GM12878 (cell line): ENCODE data around the gene HIVEP1. TPM values are rescaled to one million over a fixed set of nuclear protein-coding genes. Genes with fewer than 3 reads are reported as not detected.

Experiments
- ATAC-seq: fragments of 200-7000 bp; cut with Tn5 transposase; 3 replicates; pipeline ENCODE4 v1.9.1; 2020; ENCODE audit warnings: mild to moderate bottlenecking, moderate library complexity
- BruUV-seq: library from RNA; stranded (reverse); fragments of 400-500 nt; replicated peaks from 2 replicates; lab custom pipeline; 2021; lab: Mats Ljungman, UMichigan
- CTCF ChIA-PET: fragments of 300-600 bp; sonication (Branson Sonifier 250); formaldehyde crosslinking; extraction: SDS; loops from one replicate; lab custom pipeline; 2021; ENCODE audit warnings: inconsistent platforms; lab: Yijun Ruan, JAX
- POLR2A ChIA-PET: fragments of 350-600 bp; formaldehyde crosslinking; extraction: SDS; loops from one replicate; lab custom pipeline; 2021; ENCODE audit warnings: inconsistent platforms; lab: Charles Lee
- RAD21 ChIA-PET: fragments of 300-600 bp; sonication (Branson Sonifier 250); formaldehyde crosslinking; loops from one replicate; lab custom pipeline; 2023; ENCODE audit warnings: antibody characterized with exemption; ENCODE audit not compliant: unreplicated experiment; lab: Charles Lee
- SMC1A ChIA-PET: fragments of 300-600 bp; sonication (Branson Sonifier 250); formaldehyde crosslinking; loops from one replicate; lab custom pipeline; 2023; ENCODE audit not compliant: unreplicated experiment, uncharacterized antibody; lab: Charles Lee
- DNase-seq: peaks from one replicate; pipeline ENCODE4 v3.0.0-alpha.2; 2011; ENCODE audit warnings: low read depth, low spot score
- FAIRE-seq: peaks from 3 replicates; lab custom pipeline; 2011; peaks lifted over from hg19 to GRCh38; lab: Jason Lieb, UNC
- H2AFZ ChIP-seq: 2 replicates; pipeline ENCODE4 v1.6.0; 2011; ENCODE audit warnings: low read depth, low read length, control low read depth; ENCODE audit not compliant: control insufficient read depth
- H3K27ac ChIP-seq: 2 replicates; pipeline ENCODE4 v1.5.1; 2011; ENCODE audit warnings: control low read depth; ENCODE audit not compliant: control insufficient read depth, insufficient read depth
- H3K27me3 ChIP-seq, 2 experiments: replicated peaks in 1 of 2; 2 replicates each; pipeline versions ENCODE4 v1.6.0 to v1.6.1; 2011; ENCODE audit warnings: low read length in 1 of 2; ENCODE audit not compliant: control insufficient read depth in 2 of 2, insufficient read depth in 2 of 2
- H3K36me3 ChIP-seq, 2 experiments: 2 replicates each; pipeline ENCODE4 v1.5.1; 2011; ENCODE audit warnings: low read length in 1 of 2; ENCODE audit not compliant: control insufficient read depth in 2 of 2, insufficient read depth in 2 of 2
- H3K4me1 ChIP-seq: 2 replicates; pipeline ENCODE4 v1.6.1; 2011; ENCODE audit warnings: mild to moderate bottlenecking, low read length, moderate library complexity, mixed read lengths; ENCODE audit not compliant: control insufficient read depth, insufficient read depth
- H3K4me2 ChIP-seq: 2 replicates; pipeline ENCODE4 v1.6.0; 2011; ENCODE audit warnings: control low read depth; ENCODE audit not compliant: control insufficient read depth, insufficient read depth
- H3K4me3 ChIP-seq: fragments of 200-600 bp; sonication (generic); 2 replicates; pipeline ENCODE4 v1.5.1; 2016
- H3K79me2 ChIP-seq: 2 replicates; pipeline ENCODE4 v1.6.0; 2011; ENCODE audit warnings: low read length; ENCODE audit not compliant: control insufficient read depth, insufficient read depth
- H3K9ac ChIP-seq: 2 replicates; pipeline ENCODE4 v1.8.0; 2011; ENCODE audit warnings: low read length, control low read depth, mixed read lengths; ENCODE audit not compliant: control insufficient read depth, insufficient read depth
- H3K9me3 ChIP-seq: replicated peaks from 3 replicates; pipeline ENCODE4 v1.5.1; 2011; ENCODE audit warnings: mild to moderate bottlenecking, low read length; ENCODE audit not compliant: control insufficient read depth, insufficient read depth
- H4K20me1 ChIP-seq: 2 replicates; pipeline ENCODE4 v1.6.0; 2011; ENCODE audit not compliant: control insufficient read depth, insufficient read depth
- CBX5 ChIP-seq: sonication (generic); IDR thresholded peaks from 2 replicates; pipeline ENCODE4 v1.6.1; 2016; ENCODE audit warnings: low read depth, moderate library complexity, mild to moderate bottlenecking, inconsistent platforms
- EP300 ChIP-seq, 2 experiments: fragments of 150-350 bp in 1 of 2; IDR thresholded peaks; 2 replicates each; pipeline ENCODE4 v1.6.1; 2011 to 2012; ENCODE audit warnings: low read depth in 2 of 2, low read length in 2 of 2, borderline replicate concordance in 1 of 2, improper control_type of control experiment in 1 of 2, inconsistent platforms in 1 of 2; ENCODE audit not compliant: control insufficient read depth in 1 of 2
- ESRRA ChIP-seq: IDR thresholded peaks from 2 replicates; pipeline ENCODE4 v1.6.1; 2012; ENCODE audit warnings: mild to moderate bottlenecking, low read length, improper control_type of control experiment
- HCFC1 ChIP-seq: fragments of 150-350 bp; IDR thresholded peaks from 2 replicates; pipeline ENCODE4 v1.6.1; 2014; ENCODE audit warnings: low read length
- PAX8 ChIP-seq: fragments of 450-650 bp; IDR thresholded peaks from 2 replicates; pipeline ENCODE4 v1.6.1; 2017; ENCODE audit warnings: mild to moderate bottlenecking, moderate library complexity
- SIX5 ChIP-seq: IDR thresholded peaks from 2 replicates; pipeline ENCODE4 v1.6.1; 2011; ENCODE audit warnings: mild to moderate bottlenecking, low read depth, low read length, moderate library complexity; ENCODE audit not compliant: severe bottlenecking
- TCF12 ChIP-seq: IDR thresholded peaks from 2 replicates; pipeline ENCODE4 v1.6.1; 2011; ENCODE audit warnings: low read depth, mild to moderate bottlenecking, low read length
- YBX1 ChIP-seq: fragments of 450-650 bp; IDR thresholded peaks from 2 replicates; pipeline ENCODE4 v1.6.1; 2016; ENCODE audit warnings: antibody characterized with exemption
- ZNF384 ChIP-seq: IDR thresholded peaks from 2 replicates; pipeline ENCODE4 v1.6.1; 2012; ENCODE audit warnings: low read depth, mild to moderate bottlenecking, low read length, improper control_type of control experiment, borderline replicate concordance
- WGBS: methylation state at CpG from one replicate; pipeline ENCODE4 v1.1.6; 2016; ENCODE audit warnings: low lambda C conversion rate; ENCODE audit not compliant: insufficient replicate concordance, insufficient coverage; ENCODE audit errors: missing lambda C conversion rate; 5-methylcytosine and 5-hydroxymethylcytosine counted together
- in situ Hi-C: fragments of 300-500 bp; cut with MboI; formaldehyde crosslinking; loops from 9 replicates; pipeline ENCODE4 v1.14.3; 2018; ENCODE audit warnings: mixed read lengths
- intact Hi-C: fragments of 100-400 bp; cut with micrococcal nuclease; formaldehyde crosslinking; loops from one replicate; pipeline ENCODE4 v1.14.2; 2022; ENCODE audit not compliant: unreplicated experiment
- polyA plus RNA-seq, 11 experiments: library from polyadenylated mRNA; depleted of rRNA in 4 of 11; unstranded in 6 of 11; stranded (reverse) in 5 of 11; fragments of >200 nt; fragmentation: Nextera tagmentation in 4 of 11; fragmentation: Illumina TruSeq in 1 of 11; extraction: Ambion mirVana in 4 of 11; extraction: Trizol in 1 of 11; gene quantifications; 1 replicate in 1 of 11; 2 replicates in 10 of 11; pipeline versions ENCODE4 v1.2.1 to v1.2.3, GENCODE V29; 2011 to 2016; ENCODE audit warnings: inconsistent platforms in 2 of 11, missing spikeins in 2 of 11, low read depth in 1 of 11
- total RNA-seq, 4 experiments: library from RNA; depleted of rRNA in 3 of 4; stranded (reverse); fragments of >200 nt in 3 of 4; fragmentation: Illumina TruSeq in 1 of 4; extraction: Trizol in 1 of 4; gene quantifications; 2 replicates each; pipeline versions ENCODE4 v1.2.1 to v1.2.3, GENCODE V29; 2013 to 2021
- TF ChIP-seq, protein P1 (sequence below): IDR thresholded peaks from 2 replicates; pipeline ENCODE4 v1.6.1; 2012; ENCODE audit warnings: low read length, inconsistent platforms
- TF ChIP-seq, protein P2 (sequence below): fragments of 150-350 bp; IDR thresholded peaks from 2 replicates; pipeline ENCODE4 v1.6.1; 2016; ENCODE audit warnings: low read depth, low read length
- TF ChIP-seq, protein P3 (sequence below): IDR thresholded peaks from 2 replicates; pipeline ENCODE4 v1.6.1; 2012; ENCODE audit warnings: improper control_type of control experiment, low read depth, low read length; ENCODE audit not compliant: insufficient replicate concordance

HIVEP1 gene
- total and polyA plus RNA-seq, 10 of the 15 experiments (the other 5 are each of a cell fraction or from before 2014, with no cell fraction given) = 4.3 to 37.5 (median 21.6) TPM

- no peaks in the 10 kb centered on the region for H4K20me1 ChIP-seq
- POLR2A ChIA-PET = no interaction called here
- intact Hi-C loops (no loop called here), in situ Hi-C loops (no loop called here)
- no peaks in the 10 kb centered on the region for H3K36me3 ChIP-seq
- CTCF ChIA-PET = no interaction called here
- H3K4me2 ChIP-seq = no peak overlapping the region
- no TSS peak for BruUV-seq
- SMC1A ChIA-PET = interaction anchor here (0.7 kb wide), 1 partner anchor 170 kb away, joined by 3 read pairs; no protein-coding TSS in a partner anchor
- no peaks in the 10 kb centered on the region for H3K27me3 ChIP-seq
- RAD21 ChIA-PET = no interaction called here
- WGBS = 100% methylated on average over 2 of the region's 2 CpGs
- H3K9me3 ChIP-seq = no peaks in the 10 kb centered on the region
- no peak for DNase-seq
- H3K4me3 ChIP-seq = no peak overlapping the region
- no peak for FAIRE-seq
- no peaks in the 10 kb centered on the region for H3K79me2 ChIP-seq
- no peak overlapping the region for H3K27ac ChIP-seq
- no peaks in the 10 kb centered on the region for H3K4me1 ChIP-seq
- no peak for ATAC-seq
- no peak overlapping the region for H3K9ac ChIP-seq
- no peak overlapping the region for H2AFZ ChIP-seq
- TF ChIP-seq, protein P1, sequence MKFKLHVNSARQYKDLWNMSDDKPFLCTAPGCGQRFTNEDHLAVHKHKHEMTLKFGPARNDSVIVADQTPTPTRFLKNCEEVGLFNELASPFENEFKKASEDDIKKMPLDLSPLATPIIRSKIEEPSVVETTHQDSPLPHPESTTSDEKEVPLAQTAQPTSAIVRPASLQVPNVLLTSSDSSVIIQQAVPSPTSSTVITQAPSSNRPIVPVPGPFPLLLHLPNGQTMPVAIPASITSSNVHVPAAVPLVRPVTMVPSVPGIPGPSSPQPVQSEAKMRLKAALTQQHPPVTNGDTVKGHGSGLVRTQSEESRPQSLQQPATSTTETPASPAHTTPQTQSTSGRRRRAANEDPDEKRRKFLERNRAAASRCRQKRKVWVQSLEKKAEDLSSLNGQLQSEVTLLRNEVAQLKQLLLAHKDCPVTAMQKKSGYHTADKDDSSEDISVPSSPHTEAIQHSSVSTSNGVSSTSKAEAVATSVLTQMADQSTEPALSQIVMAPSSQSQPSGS = no peak
- TF ChIP-seq HCFC1 (no peak), PAX8 (no peak), EP300 (IDR thresholded peaks at IDR 0.05; ENCODE audit: borderline replicate concordance in 1 of 2, control insufficient read depth in 1 of 2, low read depth in 2 of 2, low read length in 2 of 2) (no peak), ZNF384 (no peak), ESRRA (no peak), TCF12 (no peak), YBX1 (no peak), CBX5 (no peak), SIX5 (no peak)
- TF ChIP-seq, protein P2, sequence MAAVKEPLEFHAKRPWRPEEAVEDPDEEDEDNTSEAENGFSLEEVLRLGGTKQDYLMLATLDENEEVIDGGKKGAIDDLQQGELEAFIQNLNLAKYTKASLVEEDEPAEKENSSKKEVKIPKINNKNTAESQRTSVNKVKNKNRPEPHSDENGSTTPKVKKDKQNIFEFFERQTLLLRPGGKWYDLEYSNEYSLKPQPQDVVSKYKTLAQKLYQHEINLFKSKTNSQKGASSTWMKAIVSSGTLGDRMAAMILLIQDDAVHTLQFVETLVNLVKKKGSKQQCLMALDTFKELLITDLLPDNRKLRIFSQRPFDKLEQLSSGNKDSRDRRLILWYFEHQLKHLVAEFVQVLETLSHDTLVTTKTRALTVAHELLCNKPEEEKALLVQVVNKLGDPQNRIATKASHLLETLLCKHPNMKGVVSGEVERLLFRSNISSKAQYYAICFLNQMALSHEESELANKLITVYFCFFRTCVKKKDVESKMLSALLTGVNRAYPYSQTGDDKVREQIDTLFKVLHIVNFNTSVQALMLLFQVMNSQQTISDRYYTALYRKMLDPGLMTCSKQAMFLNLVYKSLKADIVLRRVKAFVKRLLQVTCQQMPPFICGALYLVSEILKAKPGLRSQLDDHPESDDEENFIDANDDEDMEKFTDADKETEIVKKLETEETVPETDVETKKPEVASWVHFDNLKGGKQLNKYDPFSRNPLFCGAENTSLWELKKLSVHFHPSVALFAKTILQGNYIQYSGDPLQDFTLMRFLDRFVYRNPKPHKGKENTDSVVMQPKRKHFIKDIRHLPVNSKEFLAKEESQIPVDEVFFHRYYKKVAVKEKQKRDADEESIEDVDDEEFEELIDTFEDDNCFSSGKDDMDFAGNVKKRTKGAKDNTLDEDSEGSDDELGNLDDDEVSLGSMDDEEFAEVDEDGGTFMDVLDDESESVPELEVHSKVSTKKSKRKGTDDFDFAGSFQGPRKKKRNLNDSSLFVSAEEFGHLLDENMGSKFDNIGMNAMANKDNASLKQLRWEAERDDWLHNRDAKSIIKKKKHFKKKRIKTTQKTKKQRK = no peak
- TF ChIP-seq, protein P3, sequence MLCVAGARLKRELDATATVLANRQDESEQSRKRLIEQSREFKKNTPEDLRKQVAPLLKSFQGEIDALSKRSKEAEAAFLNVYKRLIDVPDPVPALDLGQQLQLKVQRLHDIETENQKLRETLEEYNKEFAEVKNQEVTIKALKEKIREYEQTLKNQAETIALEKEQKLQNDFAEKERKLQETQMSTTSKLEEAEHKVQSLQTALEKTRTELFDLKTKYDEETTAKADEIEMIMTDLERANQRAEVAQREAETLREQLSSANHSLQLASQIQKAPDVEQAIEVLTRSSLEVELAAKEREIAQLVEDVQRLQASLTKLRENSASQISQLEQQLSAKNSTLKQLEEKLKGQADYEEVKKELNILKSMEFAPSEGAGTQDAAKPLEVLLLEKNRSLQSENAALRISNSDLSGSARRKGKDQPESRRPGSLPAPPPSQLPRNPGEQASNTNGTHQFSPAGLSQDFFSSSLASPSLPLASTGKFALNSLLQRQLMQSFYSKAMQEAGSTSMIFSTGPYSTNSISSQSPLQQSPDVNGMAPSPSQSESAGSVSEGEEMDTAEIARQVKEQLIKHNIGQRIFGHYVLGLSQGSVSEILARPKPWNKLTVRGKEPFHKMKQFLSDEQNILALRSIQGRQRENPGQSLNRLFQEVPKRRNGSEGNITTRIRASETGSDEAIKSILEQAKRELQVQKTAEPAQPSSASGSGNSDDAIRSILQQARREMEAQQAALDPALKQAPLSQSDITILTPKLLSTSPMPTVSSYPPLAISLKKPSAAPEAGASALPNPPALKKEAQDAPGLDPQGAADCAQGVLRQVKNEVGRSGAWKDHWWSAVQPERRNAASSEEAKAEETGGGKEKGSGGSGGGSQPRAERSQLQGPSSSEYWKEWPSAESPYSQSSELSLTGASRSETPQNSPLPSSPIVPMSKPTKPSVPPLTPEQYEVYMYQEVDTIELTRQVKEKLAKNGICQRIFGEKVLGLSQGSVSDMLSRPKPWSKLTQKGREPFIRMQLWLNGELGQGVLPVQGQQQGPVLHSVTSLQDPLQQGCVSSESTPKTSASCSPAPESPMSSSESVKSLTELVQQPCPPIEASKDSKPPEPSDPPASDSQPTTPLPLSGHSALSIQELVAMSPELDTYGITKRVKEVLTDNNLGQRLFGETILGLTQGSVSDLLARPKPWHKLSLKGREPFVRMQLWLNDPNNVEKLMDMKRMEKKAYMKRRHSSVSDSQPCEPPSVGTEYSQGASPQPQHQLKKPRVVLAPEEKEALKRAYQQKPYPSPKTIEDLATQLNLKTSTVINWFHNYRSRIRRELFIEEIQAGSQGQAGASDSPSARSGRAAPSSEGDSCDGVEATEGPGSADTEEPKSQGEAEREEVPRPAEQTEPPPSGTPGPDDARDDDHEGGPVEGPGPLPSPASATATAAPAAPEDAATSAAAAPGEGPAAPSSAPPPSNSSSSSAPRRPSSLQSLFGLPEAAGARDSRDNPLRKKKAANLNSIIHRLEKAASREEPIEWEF = no peak
Observed at GRCh38 chr6:11989386-11989785, 22.7 kb upstream of the HIVEP1 start.
